GM18511 (cell line): ENCODE measurements around the gene UBTD1.
A peak's percentile ranks its signal among the peaks of the same experiment; 100 is the strongest.
"Not testable (repeated sequence)": the region's sequence is repeated elsewhere in the genome, so short reads cannot be mapped to it uniquely, and the experiment has no call there.

Experiments
- ATAC-seq: cut with Tn5 transposase; IDR thresholded peaks from one replicate; pipeline ENCODE4 v1.9.1; 2021; ENCODE audit warnings: mild to moderate bottlenecking, moderate library complexity; ENCODE audit not compliant: unreplicated experiment

Gene UBTD1

GRCh38 chr10:97537186-97537869 lies 38.6 kb downstream of the UBTD1 start:
- no peak for ATAC-seq

- ATAC-seq = no peak
These were observed 39.7 kb downstream of the UBTD1 start for GRCh38 chr10:97538411-97538810.

GRCh38 chr10:97538839-97539238 lies 40.1 kb downstream of the UBTD1 start:
- no peak for ATAC-seq

GRCh38 chr10:97539523-97540200 lies 40.9 kb downstream of the UBTD1 start:
- no peak for ATAC-seq

GRCh38 chr10:97540669-97541500 lies 42.2 kb downstream of the UBTD1 start:
- no peak for ATAC-seq

- ATAC-seq = no peak
These were observed 43.7 kb downstream of the UBTD1 start for GRCh38 chr10:97542169-97543024.

- no peak for ATAC-seq
These were observed 44.4 kb downstream of the UBTD1 start for GRCh38 chr10:97543025-97543546.

- ATAC-seq = no peak
These were observed 47.9 kb downstream of the UBTD1 start for GRCh38 chr10:97546456-97547270.

GRCh38 chr10:97547271-97547600 lies 48.5 kb downstream of the UBTD1 start:
- no peak for ATAC-seq

GRCh38 chr10:97547962-97548361 lies 49.2 kb downstream of the UBTD1 start:
- no peak for ATAC-seq

- ATAC-seq = no peak
These were observed 50.2 kb downstream of the UBTD1 start for GRCh38 chr10:97548828-97549455.

GRCh38 chr10:97549587-97550322 lies 51.0 kb downstream of the UBTD1 start:
- no peak for ATAC-seq

GRCh38 chr10:97550336-97551149 lies 51.8 kb downstream of the UBTD1 start:
- ATAC-seq = no peak

- ATAC-seq = no peak
These were observed 52.5 kb downstream of the UBTD1 start for GRCh38 chr10:97551271-97551670.

GRCh38 chr10:97553575-97554031 lies 54.9 kb downstream of the UBTD1 start:
- ATAC-seq = peak; percentile 79

GRCh38 chr10:97554336-97554735 lies 55.6 kb downstream of the UBTD1 start:
- ATAC-seq = not testable (repeated sequence)

- not testable (repeated sequence) for ATAC-seq
These were observed 56.8 kb downstream of the UBTD1 start for GRCh38 chr10:97555541-97555940.
